ENCODE results near the gene FHL1. TPM values are rescaled to one million over a fixed set of nuclear protein-coding genes. Genes with fewer than 3 reads are reported as not detected.
A peak's percentile ranks its signal among the peaks of the same experiment; 100 is the strongest.

FHL1 gene
- total RNA-seq, 1 donor from 2014 or later = 55.3 TPM

DNA sequence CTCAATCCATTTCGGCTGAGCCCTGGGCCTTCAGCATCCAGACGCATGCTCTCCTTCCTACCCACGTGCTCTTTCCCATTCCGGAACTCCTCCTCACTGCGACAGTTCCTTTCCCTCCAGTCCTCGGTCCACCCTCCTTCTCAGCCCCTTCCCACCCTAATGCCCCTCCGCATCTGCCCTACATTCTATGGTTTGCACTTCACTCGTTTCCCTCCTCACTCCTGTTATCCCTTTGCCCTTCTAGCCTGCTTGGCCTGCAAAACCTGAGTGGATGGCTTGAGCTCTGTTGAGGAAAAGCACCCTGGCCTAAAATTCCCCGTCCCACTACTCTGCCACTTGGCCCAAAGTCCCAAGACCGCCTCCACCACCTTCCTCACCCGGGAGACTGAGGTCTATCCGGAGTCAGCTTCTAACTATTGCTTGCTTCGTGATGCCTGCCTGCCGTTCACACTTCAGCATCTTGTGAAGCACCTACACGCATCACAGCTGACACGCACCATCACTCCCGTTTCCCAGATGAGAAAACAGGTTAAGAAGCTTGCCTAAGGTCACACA is 65.3 kb downstream of the FHL1 start:
- H3K4me3 Mint-ChIP-seq = no peak overlapping the region
- no peaks in the 10 kb centered on the region for H3K9me3 Mint-ChIP-seq
- no peak for DNase-seq (ENCODE audit: extremely low spot score, unreplicated experiment)
- peaks cover 3% of the 10 kb centered on the region for H3K4me1 Mint-ChIP-seq (ENCODE audit: unreplicated experiment)
- H3K27me3 Mint-ChIP-seq = no peaks in the 10 kb centered on the region
- peaks cover 4% of the 10 kb centered on the region for H3K36me3 Mint-ChIP-seq
- TF ChIP-seq, protein P1, sequence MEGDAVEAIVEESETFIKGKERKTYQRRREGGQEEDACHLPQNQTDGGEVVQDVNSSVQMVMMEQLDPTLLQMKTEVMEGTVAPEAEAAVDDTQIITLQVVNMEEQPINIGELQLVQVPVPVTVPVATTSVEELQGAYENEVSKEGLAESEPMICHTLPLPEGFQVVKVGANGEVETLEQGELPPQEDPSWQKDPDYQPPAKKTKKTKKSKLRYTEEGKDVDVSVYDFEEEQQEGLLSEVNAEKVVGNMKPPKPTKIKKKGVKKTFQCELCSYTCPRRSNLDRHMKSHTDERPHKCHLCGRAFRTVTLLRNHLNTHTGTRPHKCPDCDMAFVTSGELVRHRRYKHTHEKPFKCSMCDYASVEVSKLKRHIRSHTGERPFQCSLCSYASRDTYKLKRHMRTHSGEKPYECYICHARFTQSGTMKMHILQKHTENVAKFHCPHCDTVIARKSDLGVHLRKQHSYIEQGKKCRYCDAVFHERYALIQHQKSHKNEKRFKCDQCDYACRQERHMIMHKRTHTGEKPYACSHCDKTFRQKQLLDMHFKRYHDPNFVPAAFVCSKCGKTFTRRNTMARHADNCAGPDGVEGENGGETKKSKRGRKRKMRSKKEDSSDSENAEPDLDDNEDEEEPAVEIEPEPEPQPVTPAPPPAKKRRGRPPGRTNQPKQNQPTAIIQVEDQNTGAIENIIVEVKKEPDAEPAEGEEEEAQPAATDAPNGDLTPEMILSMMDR (conservative IDR thresholded peaks at IDR 0.05) = no peak
- peak overlapping the region; percentile 18 for H3K27ac Mint-ChIP-seq

DNA sequence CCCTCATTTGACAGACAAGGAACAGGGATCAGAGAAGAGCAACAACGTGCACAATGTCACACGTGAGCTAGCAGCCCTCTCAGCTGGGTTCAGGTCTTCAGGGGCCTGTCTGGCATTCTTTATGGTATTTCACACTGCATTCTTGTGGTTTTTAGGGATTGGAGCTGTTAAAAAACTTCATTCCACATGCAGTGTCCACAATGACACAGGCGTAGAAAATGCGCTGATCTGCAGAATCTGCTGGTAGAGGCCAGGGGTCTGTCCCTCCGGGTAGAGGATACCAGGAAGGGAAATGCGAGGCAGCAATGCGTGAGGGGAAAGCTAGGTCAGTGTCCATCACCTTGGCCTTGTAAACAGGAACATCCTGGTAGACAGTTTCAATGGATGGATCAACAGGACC is 67.2 kb downstream of the FHL1 start:
- H3K27me3 Mint-ChIP-seq = no peaks in the 10 kb centered on the region
- H3K4me3 Mint-ChIP-seq = no peak overlapping the region
- TF ChIP-seq, protein P1 (conservative IDR thresholded peaks at IDR 0.05) = no peak
- DNase-seq (ENCODE audit: extremely low spot score, unreplicated experiment) = no peak
- peaks cover 4% of the 10 kb centered on the region for H3K36me3 Mint-ChIP-seq
- H3K27ac Mint-ChIP-seq = peak overlapping the region; percentile 66
- no peaks in the 10 kb centered on the region for H3K9me3 Mint-ChIP-seq
- H3K4me1 Mint-ChIP-seq (ENCODE audit: unreplicated experiment) = peaks cover 3% of the 10 kb centered on the region

DNA sequence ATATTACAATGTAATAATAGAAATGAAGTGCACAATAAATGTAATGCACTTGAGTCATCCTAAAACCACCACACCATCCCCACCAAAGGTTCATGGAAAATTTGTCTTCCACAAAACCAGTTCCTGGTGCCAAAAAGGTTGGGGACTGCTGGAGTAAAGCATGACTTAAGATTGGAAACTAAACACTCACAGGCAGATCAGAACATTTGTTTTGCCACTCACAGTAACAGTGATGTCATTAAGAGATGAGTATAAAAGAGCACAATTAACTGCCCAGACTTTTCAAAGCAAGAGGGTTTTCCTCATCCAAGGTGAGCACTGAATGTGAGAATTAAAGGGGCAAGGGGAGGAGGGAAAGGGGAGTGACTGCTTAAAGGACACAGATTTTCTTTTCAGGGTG is 68.2 kb downstream of the FHL1 start:
- DNase-seq (ENCODE audit: extremely low spot score, unreplicated experiment) = no peak
- Mint-ChIP-seq H3K4me3 (no peak overlapping the region), H3K27ac (no peak overlapping the region), H3K9me3 (no peaks in the 10 kb centered on the region), H3K36me3 (peaks cover 4% of the 10 kb centered on the region), H3K27me3 (no peaks in the 10 kb centered on the region), H3K4me1 (ENCODE audit: unreplicated experiment) (peaks cover 3% of the 10 kb centered on the region)
- TF ChIP-seq, protein P1 (conservative IDR thresholded peaks at IDR 0.05) = no peak

DNA sequence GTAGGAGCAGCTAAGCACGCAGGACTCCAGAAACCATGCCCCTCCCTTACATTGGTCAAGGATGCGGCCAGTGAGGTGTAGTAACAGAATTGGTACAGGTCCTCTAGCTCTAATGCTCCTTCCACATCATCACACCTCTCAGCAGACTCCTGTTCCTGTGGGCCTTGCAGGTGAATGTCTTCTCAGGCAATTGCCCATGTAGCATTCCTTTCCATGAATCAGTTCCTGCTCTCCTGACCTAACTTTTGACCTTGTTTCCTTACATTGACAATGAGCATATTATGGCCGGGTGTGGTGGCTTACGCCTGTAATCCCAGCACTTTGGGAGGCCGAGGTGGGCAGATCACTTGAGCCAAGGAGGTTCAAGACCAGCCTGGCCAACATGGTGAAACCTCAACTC is 72.6 kb downstream of the FHL1 start:
- TF ChIP-seq, protein P1 (conservative IDR thresholded peaks at IDR 0.05) = no peak
- peaks cover 3% of the 10 kb centered on the region for H3K36me3 Mint-ChIP-seq
- H3K4me3 Mint-ChIP-seq = no peak overlapping the region
- H3K4me1 Mint-ChIP-seq (ENCODE audit: unreplicated experiment) = no peaks in the 10 kb centered on the region
- H3K9me3 Mint-ChIP-seq = no peaks in the 10 kb centered on the region
- no peaks in the 10 kb centered on the region for H3K27me3 Mint-ChIP-seq
- no peak for DNase-seq (ENCODE audit: extremely low spot score, unreplicated experiment)
- no peak overlapping the region for H3K27ac Mint-ChIP-seq

DNA sequence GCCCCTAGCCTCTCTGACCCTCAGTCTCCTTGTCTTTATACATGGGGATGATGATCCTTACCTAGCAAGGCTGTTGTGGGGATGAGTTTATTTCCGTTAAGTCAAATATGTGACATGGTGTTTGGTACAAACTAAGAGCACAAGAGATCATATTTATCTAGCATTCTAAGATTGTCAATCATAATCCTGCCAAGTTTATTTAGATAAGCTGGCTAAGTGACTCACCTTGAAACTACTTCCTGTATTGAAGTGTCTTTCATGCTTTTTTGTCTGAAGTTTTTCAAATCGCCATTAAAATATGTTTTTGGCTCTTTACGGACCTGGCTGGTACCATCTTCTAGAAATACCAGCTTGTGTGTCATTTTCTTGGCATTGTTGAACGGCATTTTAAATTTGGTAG is 73.2 kb downstream of the FHL1 start:
- H3K36me3 Mint-ChIP-seq = peaks cover 5% of the 10 kb centered on the region
- H3K27ac Mint-ChIP-seq = no peak overlapping the region
- TF ChIP-seq, protein P1 (conservative IDR thresholded peaks at IDR 0.05) = no peak
- H3K4me3 Mint-ChIP-seq = no peak overlapping the region
- DNase-seq (ENCODE audit: extremely low spot score, unreplicated experiment) = no peak
- no peaks in the 10 kb centered on the region for H3K9me3 Mint-ChIP-seq
- H3K4me1 Mint-ChIP-seq (ENCODE audit: unreplicated experiment) = no peaks in the 10 kb centered on the region
- H3K27me3 Mint-ChIP-seq = no peaks in the 10 kb centered on the region

DNA sequence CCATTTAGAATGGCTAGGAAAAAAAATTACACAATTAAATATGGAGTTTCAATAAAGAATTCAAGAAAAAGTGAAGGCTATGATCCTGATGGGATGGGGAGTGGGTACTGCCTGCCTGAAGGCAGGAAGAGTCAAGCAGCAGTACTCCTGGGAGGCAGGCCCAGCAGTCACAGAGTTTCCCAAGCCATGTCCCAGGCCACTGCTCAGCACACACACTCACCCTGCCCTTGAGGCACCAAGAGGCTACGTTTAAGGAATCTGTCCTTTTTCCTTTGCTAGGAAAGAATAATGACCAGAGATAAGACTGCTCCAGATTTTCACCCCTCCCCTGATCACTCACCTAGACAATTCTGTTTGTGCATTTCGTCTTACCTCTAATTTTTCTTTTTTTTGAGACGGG is 73.6 kb downstream of the FHL1 start:
- no peak overlapping the region for H3K27ac Mint-ChIP-seq
- TF ChIP-seq, protein P1 (conservative IDR thresholded peaks at IDR 0.05) = no peak
- H3K36me3 Mint-ChIP-seq = peaks cover 6% of the 10 kb centered on the region
- H3K9me3 Mint-ChIP-seq = no peaks in the 10 kb centered on the region
- H3K4me3 Mint-ChIP-seq = no peak overlapping the region
- H3K4me1 Mint-ChIP-seq (ENCODE audit: unreplicated experiment) = no peaks in the 10 kb centered on the region
- H3K27me3 Mint-ChIP-seq = no peaks in the 10 kb centered on the region
- no peak for DNase-seq (ENCODE audit: extremely low spot score, unreplicated experiment)
